Umbilical cord (tissue), 2 donors: ENCODE data around the gene MYO18A. TPM values are rescaled to one million over a fixed set of nuclear protein-coding genes. Genes with fewer than 3 reads are reported as not detected.

ENCODE experiments used
- DNase-seq: peaks from one replicate; pipeline ENCODE4 v3.0.0-alpha.2; 2015; ENCODE audit warnings: low spot score
- total RNA-seq: library from RNA; depleted of rRNA; stranded (reverse); fragments of >200 nt; gene quantifications from one replicate; pipeline ENCODE4 v1.2.3, GENCODE V29; 2014; ENCODE audit warnings: low replicate concordance; ENCODE audit not compliant: insufficient read depth

Gene MYO18A
- total RNA-seq, 1 donor from 2014 or later, result 41.9 TPM

- no peak for DNase-seq
These were observed 130.0 kb downstream of the MYO18A start for GRCh38 chr17:29050176-29050575.

- DNase-seq, result no peak
These were observed 130.6 kb downstream of the MYO18A start for GRCh38 chr17:29049541-29050145.

- peak; percentile 72 for DNase-seq
These were observed 131.5 kb downstream of the MYO18A start for GRCh38 chr17:29048440-29049368.

GRCh38 chr17:29046473-29046839 lies 133.7 kb downstream of the MYO18A start:
- no peak for DNase-seq

GRCh38 chr17:29045734-29046472 lies 134.3 kb downstream of the MYO18A start:
- DNase-seq, result no peak

- DNase-seq, result no peak
These were observed 135.2 kb downstream of the MYO18A start for GRCh38 chr17:29045026-29045425.

GRCh38 chr17:29043539-29044145 lies 136.6 kb downstream of the MYO18A start:
- no peak for DNase-seq

GRCh38 chr17:29042679-29043538 lies 137.3 kb downstream of the MYO18A start, which contains the start of gene PIPOX:
PIPOX (plus strand) TSS chr17:29043141; CDS start chr17:29043226, 85 bp downstream.
- DNase-seq, result peak; percentile 64

- no peak for DNase-seq
These were observed 138.0 kb downstream of the MYO18A start for GRCh38 chr17:29042026-29042678.

- no peak for DNase-seq
These were observed 138.6 kb downstream of the MYO18A start for GRCh38 chr17:29041571-29041970.

GRCh38 chr17:29041091-29041490 lies 139.1 kb downstream of the MYO18A start:
- DNase-seq, result no peak

- peak; percentile 65 for DNase-seq
These were observed 140.2 kb downstream of the MYO18A start for GRCh38 chr17:29039764-29040598.

- DNase-seq, result no peak
These were observed 142.0 kb downstream of the MYO18A start for GRCh38 chr17:29038085-29038795.

- no peak for DNase-seq
These were observed 142.5 kb downstream of the MYO18A start for GRCh38 chr17:29037739-29038084.

- DNase-seq, result no peak
These were observed 143.6 kb downstream of the MYO18A start for GRCh38 chr17:29036584-29036983.

GRCh38 chr17:29034510-29034909 lies 145.7 kb downstream of the MYO18A start:
- DNase-seq, result no peak

- no peak for DNase-seq
These were observed 147.4 kb downstream of the MYO18A start for GRCh38 chr17:29032857-29033197.

GRCh38 chr17:29032013-29032856 lies 148.0 kb downstream of the MYO18A start:
- DNase-seq, result no peak
